ENCODE measurements around the gene PCGF2.

PCGF2 gene

GRCh38 chr17:38701504-38702165 is 46.5 kb downstream of the PCGF2 start:
- peak overlapping the region; percentile 74 to 90 for H3K4me3 ChIP-seq (ENCODE audit: low read length in 2 of 2)
- H3K9me3 ChIP-seq (ENCODE audit: control insufficient read depth in 2 of 2, low read length in 2 of 2): no peaks in the 10 kb centered on the region
- no peaks in the 10 kb centered on the region for H3K36me3 ChIP-seq (ENCODE audit: control insufficient read depth in 2 of 2, insufficient read depth in 2 of 2, low read length in 2 of 2)
- H3K27me3 ChIP-seq (ENCODE audit: control insufficient read depth in 1 of 2, insufficient read depth in 2 of 2, low read length in 2 of 2): no peaks in the 10 kb centered on the region
- H3K9ac ChIP-seq (ENCODE audit: low read length in 2 of 2): peak overlapping the region; percentile 88 to 91
- peaks cover 39% of the 10 kb centered on the region for H3K4me1 ChIP-seq (ENCODE audit: control insufficient read depth, insufficient read depth, low read length)
- H3K27ac ChIP-seq (ENCODE audit: low read length): peak overlapping the region; percentile 97

- Histone ChIP-seq H3K36me3 (ENCODE audit: control insufficient read depth in 2 of 2, insufficient read depth in 2 of 2, low read length in 2 of 2) (no peaks in the 10 kb centered on the region), H3K9ac (ENCODE audit: low read length in 2 of 2) (no peak overlapping the region), H3K4me1 (ENCODE audit: control insufficient read depth, insufficient read depth, low read length) (peaks cover 34% of the 10 kb centered on the region), H3K4me3 (ENCODE audit: low read length in 2 of 2) (no peak overlapping the region), H3K27ac (ENCODE audit: low read length) (no peak overlapping the region), H3K9me3 (ENCODE audit: control insufficient read depth in 2 of 2, low read length in 2 of 2) (no peaks in the 10 kb centered on the region), H3K27me3 (ENCODE audit: control insufficient read depth in 1 of 2, insufficient read depth in 2 of 2, low read length in 2 of 2) (no peaks in the 10 kb centered on the region)
These were observed 49.4 kb downstream of the PCGF2 start for GRCh38 chr17:38698760-38699159.

GRCh38 chr17:38697061-38697820 is 50.9 kb downstream of the PCGF2 start:
- H3K9ac ChIP-seq (ENCODE audit: low read length in 2 of 2): no peak overlapping the region
- H3K4me3 ChIP-seq (ENCODE audit: low read length in 2 of 2): no peak overlapping the region
- no peaks in the 10 kb centered on the region for H3K36me3 ChIP-seq (ENCODE audit: control insufficient read depth in 2 of 2, insufficient read depth in 2 of 2, low read length in 2 of 2)
- H3K9me3 ChIP-seq (ENCODE audit: control insufficient read depth in 2 of 2, low read length in 2 of 2): no peaks in the 10 kb centered on the region
- no peaks in the 10 kb centered on the region for H3K27me3 ChIP-seq (ENCODE audit: control insufficient read depth in 1 of 2, insufficient read depth in 2 of 2, low read length in 2 of 2)
- peaks cover 26% of the 10 kb centered on the region for H3K4me1 ChIP-seq (ENCODE audit: control insufficient read depth, insufficient read depth, low read length)
- H3K27ac ChIP-seq (ENCODE audit: low read length): no peak overlapping the region

GRCh38 chr17:38693700-38694329 is 54.3 kb downstream of the PCGF2 start:
- Histone ChIP-seq H3K36me3 (ENCODE audit: control insufficient read depth in 2 of 2, insufficient read depth in 2 of 2, low read length in 2 of 2) (no peaks in the 10 kb centered on the region), H3K9ac (ENCODE audit: low read length in 2 of 2) (peak overlapping the region; percentile 38 to 62), H3K9me3 (ENCODE audit: control insufficient read depth in 2 of 2, low read length in 2 of 2) (no peaks in the 10 kb centered on the region), H3K4me1 (ENCODE audit: control insufficient read depth, insufficient read depth, low read length) (peaks cover 14% of the 10 kb centered on the region), H3K27me3 (ENCODE audit: control insufficient read depth in 1 of 2, insufficient read depth in 2 of 2, low read length in 2 of 2) (no peaks in the 10 kb centered on the region), H3K4me3 (ENCODE audit: low read length in 2 of 2) (peak overlapping the region in 1 of 2 donors; percentile 54), H3K27ac (ENCODE audit: low read length) (peak overlapping the region; percentile 92)

- Histone ChIP-seq H3K27ac (ENCODE audit: low read length) (no peak overlapping the region), H3K27me3 (ENCODE audit: control insufficient read depth in 1 of 2, insufficient read depth in 2 of 2, low read length in 2 of 2) (no peaks in the 10 kb centered on the region), H3K4me1 (ENCODE audit: control insufficient read depth, insufficient read depth, low read length) (peaks cover 14% of the 10 kb centered on the region), H3K4me3 (ENCODE audit: low read length in 2 of 2) (no peak overlapping the region), H3K36me3 (ENCODE audit: control insufficient read depth in 2 of 2, insufficient read depth in 2 of 2, low read length in 2 of 2) (no peaks in the 10 kb centered on the region), H3K9ac (ENCODE audit: low read length in 2 of 2) (no peak overlapping the region), H3K9me3 (ENCODE audit: control insufficient read depth in 2 of 2, low read length in 2 of 2) (no peaks in the 10 kb centered on the region)
These were observed 57.0 kb downstream of the PCGF2 start for GRCh38 chr17:38691154-38691553.

- Histone ChIP-seq H3K36me3 (ENCODE audit: control insufficient read depth in 2 of 2, insufficient read depth in 2 of 2, low read length in 2 of 2) (no peaks in the 10 kb centered on the region), H3K27me3 (ENCODE audit: control insufficient read depth in 1 of 2, insufficient read depth in 2 of 2, low read length in 2 of 2) (no peaks in the 10 kb centered on the region), H3K4me1 (ENCODE audit: control insufficient read depth, insufficient read depth, low read length) (peaks cover 14% of the 10 kb centered on the region), H3K27ac (ENCODE audit: low read length) (no peak overlapping the region), H3K9ac (ENCODE audit: low read length in 2 of 2) (no peak overlapping the region), H3K4me3 (ENCODE audit: low read length in 2 of 2) (no peak overlapping the region), H3K9me3 (ENCODE audit: control insufficient read depth in 2 of 2, low read length in 2 of 2) (no peaks in the 10 kb centered on the region)
These were observed 57.8 kb downstream of the PCGF2 start for GRCh38 chr17:38690386-38690785.

- no peak overlapping the region for H3K9ac ChIP-seq (ENCODE audit: low read length in 2 of 2)
These were observed 60.9 kb downstream of the PCGF2 start for GRCh38 chr17:38687286-38687685.

GRCh38 chr17:38685491-38685890 is 62.6 kb downstream of the PCGF2 start:
- Histone ChIP-seq H3K9me3 (ENCODE audit: control insufficient read depth in 2 of 2, low read length in 2 of 2) (no peaks in the 10 kb centered on the region), H3K4me1 (ENCODE audit: control insufficient read depth, insufficient read depth, low read length) (no peaks in the 10 kb centered on the region), H3K27ac (ENCODE audit: low read length) (no peak overlapping the region), H3K27me3 (ENCODE audit: control insufficient read depth in 1 of 2, insufficient read depth in 2 of 2, low read length in 2 of 2) (no peaks in the 10 kb centered on the region), H3K36me3 (ENCODE audit: control insufficient read depth in 2 of 2, insufficient read depth in 2 of 2, low read length in 2 of 2) (no peaks in the 10 kb centered on the region), H3K9ac (ENCODE audit: low read length in 2 of 2) (no peak overlapping the region), H3K4me3 (ENCODE audit: low read length in 2 of 2) (no peak overlapping the region)

More at GRCh38 chr17:38687286-38687685, 60.9 kb downstream of the PCGF2 start:
- Histone ChIP-seq H3K27me3 (ENCODE audit: control insufficient read depth in 1 of 2, insufficient read depth in 2 of 2, low read length in 2 of 2) (no peaks in the 10 kb centered on the region), H3K4me3 (ENCODE audit: low read length in 2 of 2) (no peak overlapping the region), H3K9me3 (ENCODE audit: control insufficient read depth in 2 of 2, low read length in 2 of 2) (no peaks in the 10 kb centered on the region), H3K36me3 (ENCODE audit: control insufficient read depth in 2 of 2, insufficient read depth in 2 of 2, low read length in 2 of 2) (no peaks in the 10 kb centered on the region), H3K27ac (ENCODE audit: low read length) (no peak overlapping the region), H3K4me1 (ENCODE audit: control insufficient read depth, insufficient read depth, low read length) (no peaks in the 10 kb centered on the region)
